Activated T-cell treated with anti-CD3 and anti-CD28 coated beads, Interleukin-2, amount 50 U/mL, for 24 hours (primary cell): ENCODE results near the gene SPO11.

Experiments
- DNase-seq: peaks from one replicate; pipeline ENCODE4 v3.0.0-alpha.2; 2020
- H3K27ac Mint-ChIP-seq: 2 replicates; pipeline ENCODE4 v1.8.0; 2020; ENCODE audit warnings: mild to moderate bottlenecking, mixed read lengths
- H3K27me3 Mint-ChIP-seq: 2 replicates; pipeline ENCODE4 v1.8.0; 2020; ENCODE audit warnings: mixed read lengths
- H3K36me3 Mint-ChIP-seq: 2 replicates; pipeline ENCODE4 v1.8.0; 2020; ENCODE audit warnings: low read depth, mixed read lengths
- H3K4me1 Mint-ChIP-seq: 2 replicates; pipeline ENCODE4 v1.8.0; 2020; ENCODE audit warnings: low read depth, mixed read lengths
- H3K4me3 Mint-ChIP-seq: 2 replicates; pipeline ENCODE4 v1.8.0; 2020; ENCODE audit warnings: mild to moderate bottlenecking, moderate library complexity, mixed read lengths
- H3K9me3 Mint-ChIP-seq: 2 replicates; pipeline ENCODE4 v1.8.0; 2020; ENCODE audit warnings: mixed read lengths

Gene SPO11

GRCh38 chr20:57329608-57330221 is at the start of gene SPO11:
Gene SPO11, plus strand, starts transcription at chr20:57329803. Its CDS starts 65 bp downstream, at chr20:57329868.
- Mint-ChIP-seq H3K4me1 (no peaks in the 10 kb centered on the region), H3K4me3 (no peak within 1 kb of the TSS), H3K9me3 (no peaks in the 10 kb centered on the region), H3K36me3 (no peaks in the 10 kb centered on the region), H3K27ac (no peak within 1 kb of the TSS), H3K27me3 (peaks cover 52% of the 10 kb centered on the region)
- no peak for DNase-seq

GRCh38 chr20:57280221-57280620 is 49.4 kb upstream of the SPO11 start:
- no peak overlapping the region for H3K27ac Mint-ChIP-seq
- H3K4me3 Mint-ChIP-seq: no peak overlapping the region
- no peaks in the 10 kb centered on the region for H3K36me3 Mint-ChIP-seq
- no peaks in the 10 kb centered on the region for H3K4me1 Mint-ChIP-seq
- H3K9me3 Mint-ChIP-seq: no peaks in the 10 kb centered on the region
- H3K27me3 Mint-ChIP-seq: peaks cover 30% of the 10 kb centered on the region
- no peak for DNase-seq

GRCh38 chr20:57281900-57282299 is 47.7 kb upstream of the SPO11 start:
- H3K27me3 Mint-ChIP-seq: peaks cover 39% of the 10 kb centered on the region
- H3K27ac Mint-ChIP-seq: no peak overlapping the region
- no peaks in the 10 kb centered on the region for H3K9me3 Mint-ChIP-seq

GRCh38 chr20:57282670-57283361 is 46.8 kb upstream of the SPO11 start:
- peaks cover 48% of the 10 kb centered on the region for H3K27me3 Mint-ChIP-seq
- no peak overlapping the region for H3K4me3 Mint-ChIP-seq
- H3K4me1 Mint-ChIP-seq: no peaks in the 10 kb centered on the region
- H3K9me3 Mint-ChIP-seq: no peaks in the 10 kb centered on the region
- no peaks in the 10 kb centered on the region for H3K36me3 Mint-ChIP-seq
- no peak overlapping the region for H3K27ac Mint-ChIP-seq
- DNase-seq: no peak

More at GRCh38 chr20:57281900-57282299, 47.7 kb upstream of the SPO11 start:
- Mint-ChIP-seq H3K4me3 (no peak overlapping the region), H3K36me3 (no peaks in the 10 kb centered on the region), H3K4me1 (no peaks in the 10 kb centered on the region)
- DNase-seq: no peak

- Mint-ChIP-seq H3K9me3 (no peaks in the 10 kb centered on the region), H3K27ac (no peak overlapping the region), H3K36me3 (no peaks in the 10 kb centered on the region), H3K4me3 (no peak overlapping the region), H3K27me3 (peaks cover 59% of the 10 kb centered on the region), H3K4me1 (no peaks in the 10 kb centered on the region)
- no peak for DNase-seq
These were observed 45.7 kb upstream of the SPO11 start for GRCh38 chr20:57283860-57284259.

GRCh38 chr20:57287007-57287880 is 42.4 kb upstream of the SPO11 start:
- H3K27me3 Mint-ChIP-seq: peaks cover 67% of the 10 kb centered on the region

GRCh38 chr20:57287901-57288300 is 41.7 kb upstream of the SPO11 start:
- no peak for DNase-seq
- no peaks in the 10 kb centered on the region for H3K36me3 Mint-ChIP-seq
- H3K4me1 Mint-ChIP-seq: no peaks in the 10 kb centered on the region
- H3K27me3 Mint-ChIP-seq: peaks cover 70% of the 10 kb centered on the region
- no peak overlapping the region for H3K4me3 Mint-ChIP-seq
- H3K27ac Mint-ChIP-seq: no peak overlapping the region
- no peaks in the 10 kb centered on the region for H3K9me3 Mint-ChIP-seq

More at GRCh38 chr20:57287007-57287880, 42.4 kb upstream of the SPO11 start:
- no peaks in the 10 kb centered on the region for H3K36me3 Mint-ChIP-seq
- H3K27ac Mint-ChIP-seq: no peak overlapping the region
- H3K9me3 Mint-ChIP-seq: no peaks in the 10 kb centered on the region
- DNase-seq: no peak
- no peaks in the 10 kb centered on the region for H3K4me1 Mint-ChIP-seq
- H3K4me3 Mint-ChIP-seq: no peak overlapping the region

- Mint-ChIP-seq H3K4me1 (no peaks in the 10 kb centered on the region), H3K27me3 (peaks cover 79% of the 10 kb centered on the region), H3K9me3 (no peaks in the 10 kb centered on the region), H3K27ac (no peak overlapping the region), H3K36me3 (no peaks in the 10 kb centered on the region), H3K4me3 (no peak overlapping the region)
- DNase-seq: no peak
These were observed 40.8 kb upstream of the SPO11 start for GRCh38 chr20:57288651-57289277.

- peaks cover 72% of the 10 kb centered on the region for H3K27me3 Mint-ChIP-seq
These were observed 40.0 kb upstream of the SPO11 start for GRCh38 chr20:57289391-57290177.

GRCh38 chr20:57290178-57290484 is 39.5 kb upstream of the SPO11 start:
- no peaks in the 10 kb centered on the region for H3K36me3 Mint-ChIP-seq
- H3K4me1 Mint-ChIP-seq: no peaks in the 10 kb centered on the region

More at GRCh38 chr20:57289391-57290177, 40.0 kb upstream of the SPO11 start:
- Mint-ChIP-seq H3K36me3 (no peaks in the 10 kb centered on the region), H3K4me3 (no peak overlapping the region), H3K27ac (no peak overlapping the region), H3K9me3 (no peaks in the 10 kb centered on the region), H3K4me1 (no peaks in the 10 kb centered on the region)
- no peak for DNase-seq

GRCh38 chr20:57291003-57291402 is 38.6 kb upstream of the SPO11 start:
- Mint-ChIP-seq H3K9me3 (no peaks in the 10 kb centered on the region), H3K4me3 (no peak overlapping the region), H3K27me3 (peaks cover 74% of the 10 kb centered on the region), H3K36me3 (no peaks in the 10 kb centered on the region), H3K4me1 (no peaks in the 10 kb centered on the region), H3K27ac (no peak overlapping the region)
- DNase-seq: no peak

More at GRCh38 chr20:57290178-57290484, 39.5 kb upstream of the SPO11 start:
- Mint-ChIP-seq H3K27ac (no peak overlapping the region), H3K9me3 (no peaks in the 10 kb centered on the region), H3K27me3 (peaks cover 76% of the 10 kb centered on the region), H3K4me3 (no peak overlapping the region)
- no peak for DNase-seq

- H3K27me3 Mint-ChIP-seq: peaks cover 74% of the 10 kb centered on the region
- H3K27ac Mint-ChIP-seq: no peak overlapping the region
- no peaks in the 10 kb centered on the region for H3K9me3 Mint-ChIP-seq
- H3K4me1 Mint-ChIP-seq: no peaks in the 10 kb centered on the region
- H3K36me3 Mint-ChIP-seq: no peaks in the 10 kb centered on the region
- H3K4me3 Mint-ChIP-seq: no peak overlapping the region
- no peak for DNase-seq
These were observed 37.9 kb upstream of the SPO11 start for GRCh38 chr20:57291694-57292093.

GRCh38 chr20:57292611-57293010 is 37.0 kb upstream of the SPO11 start:
- Mint-ChIP-seq H3K27ac (no peak overlapping the region), H3K4me3 (no peak overlapping the region), H3K9me3 (no peaks in the 10 kb centered on the region), H3K27me3 (peaks cover 65% of the 10 kb centered on the region), H3K36me3 (no peaks in the 10 kb centered on the region), H3K4me1 (no peaks in the 10 kb centered on the region)
- DNase-seq: no peak

- H3K27me3 Mint-ChIP-seq: peaks cover 52% of the 10 kb centered on the region
- no peaks in the 10 kb centered on the region for H3K36me3 Mint-ChIP-seq
- H3K27ac Mint-ChIP-seq: no peak overlapping the region
- no peaks in the 10 kb centered on the region for H3K4me1 Mint-ChIP-seq
- DNase-seq: no peak
- no peaks in the 10 kb centered on the region for H3K9me3 Mint-ChIP-seq
- no peak overlapping the region for H3K4me3 Mint-ChIP-seq
These were observed 35.6 kb upstream of the SPO11 start for GRCh38 chr20:57293995-57294394.
